Hepatocyte (in vitro differentiated cells): ENCODE results near the gene ATP2C2. TPM values are rescaled to one million over a fixed set of nuclear protein-coding genes. Genes with fewer than 3 reads are reported as not detected.

Source experiments
- DNase-seq: peaks from one replicate; pipeline ENCODE4 v3.0.0-alpha.2; 2016; ENCODE audit warnings: low spot score
- H2AFZ ChIP-seq: fragments of 200-600 bp; sonication (generic); 2 replicates; pipeline ENCODE4 v1.6.0; 2016; ENCODE audit warnings: antibody characterized with exemption, mild to moderate bottlenecking
- H3K27ac ChIP-seq: fragments of 200-600 bp; sonication (generic); 2 replicates; pipeline ENCODE4 v1.5.1; 2016; ENCODE audit warnings: mild to moderate bottlenecking
- H3K27me3 ChIP-seq: fragments of 200-600 bp; sonication (generic); 2 replicates; pipeline ENCODE4 v1.6.1; 2016
- H3K36me3 ChIP-seq: fragments of 200-600 bp; sonication (generic); replicated peaks from 2 replicates; pipeline ENCODE4 v1.5.1; 2016; ENCODE audit warnings: low read depth; ENCODE audit not compliant: insufficient read depth
- H3K4me1 ChIP-seq: fragments of 200-600 bp; sonication (generic); 2 replicates; pipeline ENCODE4 v1.5.1; 2016; ENCODE audit warnings: mild to moderate bottlenecking, moderate library complexity; ENCODE audit not compliant: insufficient read depth
- H3K4me2 ChIP-seq: fragments of 200-600 bp; sonication (generic); 2 replicates; pipeline ENCODE4 v1.6.0; 2016
- H3K4me3 ChIP-seq: fragments of 200-600 bp; sonication (generic); 2 replicates; pipeline ENCODE4 v1.5.1; 2016; ENCODE audit warnings: mild to moderate bottlenecking
- H3K79me2 ChIP-seq: fragments of 200-600 bp; sonication (generic); 2 replicates; pipeline ENCODE4 v1.6.0; 2017; ENCODE audit warnings: mild to moderate bottlenecking
- H3K9me2 ChIP-seq: fragments of 200-600 bp; sonication (generic); replicated peaks from 2 replicates; pipeline ENCODE4 v1.6.0; 2017; ENCODE audit warnings: mild to moderate bottlenecking; ENCODE audit not compliant: insufficient read depth
- H3K9me3 ChIP-seq: fragments of 200-600 bp; sonication (generic); 2 replicates; pipeline ENCODE4 v1.5.1; 2016; ENCODE audit warnings: low read depth, mild to moderate bottlenecking
- H4K20me1 ChIP-seq: fragments of 200-600 bp; sonication (generic); 2 replicates; pipeline ENCODE4 v1.6.0; 2016; ENCODE audit warnings: mild to moderate bottlenecking; ENCODE audit not compliant: insufficient read depth, poor library complexity, severe bottlenecking
- CTCF ChIP-seq: fragments of 200-600 bp; sonication (generic); IDR thresholded peaks from 2 replicates; pipeline ENCODE4 v1.5.1; 2016; ENCODE audit warnings: antibody characterized with exemption, mild to moderate bottlenecking; ENCODE audit not compliant: poor library complexity
- EZH2 ChIP-seq: fragments of 200-600 bp; sonication (generic); IDR thresholded peaks from 2 replicates; pipeline ENCODE4 v1.6.1; 2016; ENCODE audit warnings: antibody characterized with exemption, mild to moderate bottlenecking, borderline replicate concordance
- EZH2phosphoT487 ChIP-seq: fragments of 200-600 bp; sonication (generic); IDR thresholded peaks from one replicate; pipeline ENCODE4 v1.6.1; 2018; ENCODE audit warnings: antibody characterized with exemption, mild to moderate bottlenecking, low read depth, moderate library complexity; ENCODE audit not compliant: unreplicated experiment, severe bottlenecking
- WGBS: methylation state at CpG from one replicate; pipeline ENCODE4 v1.1.6; 2016; ENCODE audit warnings: low lambda C conversion rate; ENCODE audit errors: missing lambda C conversion rate; 5-methylcytosine and 5-hydroxymethylcytosine counted together
- polyA plus RNA-seq: library from polyadenylated mRNA; unstranded; fragments of >200 nt; fragmentation: Nextera tagmentation; extraction: Ambion mirVana; gene quantifications from 2 replicates; pipeline ENCODE4 v1.2.1, GENCODE V29; 2016
- total RNA-seq: library from RNA; depleted of rRNA; stranded (reverse); fragments of >200 nt; gene quantifications from 2 replicates; pipeline ENCODE4 v1.2.3, GENCODE V29; 2014

ATP2C2 gene
- total and polyA plus RNA-seq, 2 experiments from 2014 or later: 6.0 to 6.8 TPM

- WGBS: 96% methylated on average over 16 of the region's 17 CpGs
- no peaks in the 10 kb centered on the region for H3K9me2 ChIP-seq
Measured at GRCh38 chr16:84451781-84452180, 83.4 kb downstream of the ATP2C2 start.

GRCh38 chr16:84453061-84453752 is 84.9 kb downstream of the ATP2C2 start:
- no peaks in the 10 kb centered on the region for H3K79me2 ChIP-seq
- H3K4me2 ChIP-seq: no peak overlapping the region
- no peak for TF ChIP-seq EZH2
- TF ChIP-seq EZH2phosphoT487: no peak
- no peak for TF ChIP-seq CTCF
- no peak for DNase-seq
- H3K27me3 ChIP-seq: no peaks in the 10 kb centered on the region
- WGBS: 88% methylated on average over 26 of the region's 34 CpGs
- no peaks in the 10 kb centered on the region for H3K4me1 ChIP-seq
- no peak overlapping the region for H3K27ac ChIP-seq
- no peak overlapping the region for H3K4me3 ChIP-seq
- no peaks in the 10 kb centered on the region for H3K9me3 ChIP-seq
- no peaks in the 10 kb centered on the region for H3K9me2 ChIP-seq
- H2AFZ ChIP-seq: no peak overlapping the region
- H3K36me3 ChIP-seq: no peaks in the 10 kb centered on the region
- H4K20me1 ChIP-seq: no peaks in the 10 kb centered on the region

More at GRCh38 chr16:84451781-84452180, 83.4 kb downstream of the ATP2C2 start:
- no peaks in the 10 kb centered on the region for H4K20me1 ChIP-seq
- no peaks in the 10 kb centered on the region for H3K27me3 ChIP-seq
- no peak overlapping the region for H3K27ac ChIP-seq
- no peak overlapping the region for H2AFZ ChIP-seq
- TF ChIP-seq EZH2 (no peak), CTCF (no peak), EZH2phosphoT487 (no peak)
- no peaks in the 10 kb centered on the region for H3K4me1 ChIP-seq
- H3K36me3 ChIP-seq: no peaks in the 10 kb centered on the region
- DNase-seq: no peak
- no peaks in the 10 kb centered on the region for H3K79me2 ChIP-seq
- H3K4me2 ChIP-seq: no peak overlapping the region
- no peaks in the 10 kb centered on the region for H3K9me3 ChIP-seq
- H3K4me3 ChIP-seq: no peak overlapping the region

- Histone ChIP-seq H3K9me2 (no peaks in the 10 kb centered on the region), H3K4me3 (no peak overlapping the region), H3K79me2 (no peaks in the 10 kb centered on the region), H3K4me2 (no peak overlapping the region), H3K9me3 (no peaks in the 10 kb centered on the region), H3K27me3 (no peaks in the 10 kb centered on the region), H3K27ac (no peak overlapping the region), H3K36me3 (no peaks in the 10 kb centered on the region), H2AFZ (no peak overlapping the region), H3K4me1 (no peaks in the 10 kb centered on the region), H4K20me1 (no peaks in the 10 kb centered on the region)
- DNase-seq: no peak
- no peak for TF ChIP-seq CTCF
- 92% methylated on average over 13 of the region's 13 CpGs for WGBS
Measured at GRCh38 chr16:84454611-84455010, 86.3 kb downstream of the ATP2C2 start.
